Endothelial cell of umbilical vein (primary cell): Measurements from ENCODE around the gene AP2A2. TPM values are rescaled to one million over a fixed set of nuclear protein-coding genes. Genes with fewer than 3 reads are reported as not detected.

Experiments
- BruUV-seq: library from RNA; stranded (reverse); fragments of 400-500 nt; replicated peaks from 2 replicates; lab custom pipeline; 2021; lab: Mats Ljungman, UMichigan
- CTCF ChIA-PET: fragments of 300-600, 350-600 bp; sonication (Branson Sonifier 250); formaldehyde crosslinking; loops from one replicate; lab custom pipeline; 2021; ENCODE audit warnings: antibody characterized with exemption, inconsistent platforms; lab: Charles Lee
- POLR2A ChIA-PET: fragments of 300-600, 350-600 bp; sonication (Branson Sonifier 250); formaldehyde crosslinking; loops from one replicate; lab custom pipeline; 2021; ENCODE audit warnings: antibody characterized with exemption, inconsistent platforms; lab: Charles Lee
- DNase-seq: peaks from one replicate; pipeline ENCODE4 v3.0.0-alpha.2; 2011; ENCODE audit warnings: low read depth, low spot score
- FAIRE-seq: peaks from 2 replicates; lab custom pipeline; 2011; peaks lifted over from hg19 to GRCh38; lab: Jason Lieb, UNC
- H2AFZ ChIP-seq: 2 replicates; pipeline ENCODE4 v1.6.0; 2012; ENCODE audit warnings: low read depth, low read length, control low read depth, inconsistent platforms
- H3K27ac ChIP-seq: 2 replicates; pipeline ENCODE4 v1.5.1; 2011; ENCODE audit warnings: low read depth, mild to moderate bottlenecking, control low read depth, low read length, moderate library complexity; ENCODE audit not compliant: insufficient read depth
- H3K27me3 ChIP-seq, 2 experiments: 2 replicates each; pipeline versions ENCODE4 v1.6.0 to v1.6.1; 2011; ENCODE audit warnings: low read length in 2 of 2, mixed read lengths in 1 of 2; ENCODE audit not compliant: control insufficient read depth in 2 of 2, insufficient read depth in 2 of 2
- H3K36me3 ChIP-seq, 2 experiments: 2 replicates in 1 of 2; 3 replicates in 1 of 2; pipeline ENCODE4 v1.5.1; 2011; ENCODE audit warnings: low read length in 2 of 2, mild to moderate bottlenecking in 1 of 2, moderate library complexity in 1 of 2; ENCODE audit not compliant: control insufficient read depth in 2 of 2, insufficient read depth in 2 of 2; ENCODE audit errors: extremely low read depth in 1 of 2
- H3K4me1 ChIP-seq: 3 replicates; pipeline ENCODE4 v1.5.1; 2011; ENCODE audit warnings: mild to moderate bottlenecking, low read length; ENCODE audit not compliant: control insufficient read depth, insufficient read depth; ENCODE audit errors: extremely low read depth
- H3K4me2 ChIP-seq: 2 replicates; pipeline ENCODE4 v1.6.1; 2011; ENCODE audit warnings: low read length, control low read depth, mixed read lengths; ENCODE audit not compliant: insufficient read depth
- H3K4me3 ChIP-seq, 3 experiments: fragments of 200-600 bp in 1 of 3; sonication (generic), shearing (Covaris generic) in 1 of 3; replicated peaks in 1 of 3; 2 replicates each; pipeline ENCODE4 v1.5.1; 2011 to 2016; ENCODE audit warnings: control low read depth in 3 of 3, low read length in 3 of 3, mild to moderate bottlenecking in 2 of 3, inconsistent platforms in 1 of 3, low read depth in 1 of 3, moderate library complexity in 1 of 3; ENCODE audit not compliant: insufficient read depth in 1 of 3
- H3K79me2 ChIP-seq: 2 replicates; pipeline ENCODE4 v1.6.0; 2012; ENCODE audit warnings: low read length, inconsistent platforms; ENCODE audit not compliant: control insufficient read depth, insufficient read depth
- H3K9ac ChIP-seq: replicated peaks from 2 replicates; pipeline ENCODE3; 2011; ENCODE audit warnings: low read length, control low read depth; ENCODE audit not compliant: insufficient read depth; ENCODE audit errors: extremely low read depth
- H3K9me1 ChIP-seq: replicated peaks from 3 replicates; pipeline ENCODE4 v1.6.0; 2011; ENCODE audit warnings: mild to moderate bottlenecking, low read length; ENCODE audit not compliant: control insufficient read depth, insufficient read depth; ENCODE audit errors: extremely low read depth
- H3K9me3 ChIP-seq: replicated peaks from 2 replicates; pipeline ENCODE4 v1.5.1; 2012; ENCODE audit warnings: low read length, inconsistent platforms; ENCODE audit not compliant: control insufficient read depth, insufficient read depth
- H4K20me1 ChIP-seq: replicated peaks from 2 replicates; pipeline ENCODE3; 2011; ENCODE audit warnings: mild to moderate bottlenecking, low read length; ENCODE audit not compliant: control insufficient read depth, insufficient read depth; ENCODE audit errors: extremely low read depth
- EZH2 ChIP-seq: IDR thresholded peaks from 2 replicates; pipeline ENCODE4 v1.6.1; 2012; ENCODE audit warnings: borderline replicate concordance, low read depth, mild to moderate bottlenecking, moderate library complexity, low read length, inconsistent platforms; ENCODE audit not compliant: severe bottlenecking
- FOS ChIP-seq: IDR thresholded peaks from 2 replicates; pipeline ENCODE4 v1.6.1; 2011; ENCODE audit warnings: mild to moderate bottlenecking, low read length, moderate library complexity, borderline replicate concordance; ENCODE audit not compliant: insufficient read depth
- GATA2 ChIP-seq: IDR thresholded peaks from 2 replicates; pipeline ENCODE4 v1.7.0; 2011; ENCODE audit warnings: low read depth, mild to moderate bottlenecking, moderate library complexity, mixed read lengths, low read length; ENCODE audit not compliant: insufficient read length, insufficient read depth
- JUN ChIP-seq: IDR thresholded peaks from 2 replicates; pipeline ENCODE4 v1.6.1; 2011; ENCODE audit warnings: borderline replicate concordance, low read depth; ENCODE audit not compliant: insufficient read length, insufficient read depth
- MYC ChIP-seq: IDR thresholded peaks from one replicate; pipeline ENCODE4 v1.6.1; 2011; ENCODE audit warnings: mild to moderate bottlenecking, low read depth, low read length
- POLR2A ChIP-seq: IDR thresholded peaks from 2 replicates; pipeline ENCODE4 v1.6.1; 2012; ENCODE audit warnings: low read depth, mild to moderate bottlenecking, control low read depth, low read length
- POLR2AphosphoS5 ChIP-seq: IDR thresholded peaks from 2 replicates; pipeline ENCODE4 v1.6.1; 2012; ENCODE audit warnings: low read depth, mild to moderate bottlenecking, control low read depth, low read length, moderate library complexity; ENCODE audit not compliant: insufficient read depth
- dilution Hi-C: fragments of 300-500 bp; cut with MboI; formaldehyde crosslinking; loops from one replicate; pipeline ENCODE4 v1.15.0; 2019; ENCODE audit warnings: low sequenced_read_pairs; ENCODE audit not compliant: extremely low pct_ligation_motif_present
- intact Hi-C: fragments of 100-400 bp; cut with micrococcal nuclease; formaldehyde crosslinking; loops from one replicate; pipeline ENCODE4 v1.10.0; 2022
- polyA plus RNA-seq, 4 experiments: library from polyadenylated mRNA; depleted of rRNA in 3 of 4; stranded (reverse) in 3 of 4; unstranded in 1 of 4; fragments of >200 nt; gene quantifications; 2 replicates each; pipeline versions ENCODE4 v1.2.1 to v1.2.3, GENCODE V29; 2011 to 2012; ENCODE audit warnings: missing spikeins in 1 of 4
- total RNA-seq: library from RNA; stranded (reverse); gene quantifications from 2 replicates; pipeline ENCODE4 v1.2.3, GENCODE V29; 2021
- TF ChIP-seq, protein P1 (sequence below): IDR thresholded peaks from 2 replicates; pipeline ENCODE4 v1.6.1; 2011; ENCODE audit not compliant: insufficient read depth, insufficient read length
- TF ChIP-seq, protein P2 (sequence below), 2 donors: IDR thresholded peaks; 1 replicate in 1 of 2; 2 replicates in 1 of 2; pipeline ENCODE4 v1.5.1; 2011; ENCODE audit warnings: low read length in 2 of 2, mild to moderate bottlenecking in 2 of 2, moderate library complexity in 2 of 2, control low read depth in 1 of 2, inconsistent platforms in 1 of 2, low read depth in 1 of 2; ENCODE audit not compliant: insufficient read depth in 1 of 2; ENCODE audit errors: extremely low read depth in 1 of 2

Gene AP2A2
- total and polyA plus RNA-seq, 2 donors (not counting 3 experiments of a cell fraction or from before 2014, with no cell fraction given) = 89.5 to 92.6 TPM

DNA sequence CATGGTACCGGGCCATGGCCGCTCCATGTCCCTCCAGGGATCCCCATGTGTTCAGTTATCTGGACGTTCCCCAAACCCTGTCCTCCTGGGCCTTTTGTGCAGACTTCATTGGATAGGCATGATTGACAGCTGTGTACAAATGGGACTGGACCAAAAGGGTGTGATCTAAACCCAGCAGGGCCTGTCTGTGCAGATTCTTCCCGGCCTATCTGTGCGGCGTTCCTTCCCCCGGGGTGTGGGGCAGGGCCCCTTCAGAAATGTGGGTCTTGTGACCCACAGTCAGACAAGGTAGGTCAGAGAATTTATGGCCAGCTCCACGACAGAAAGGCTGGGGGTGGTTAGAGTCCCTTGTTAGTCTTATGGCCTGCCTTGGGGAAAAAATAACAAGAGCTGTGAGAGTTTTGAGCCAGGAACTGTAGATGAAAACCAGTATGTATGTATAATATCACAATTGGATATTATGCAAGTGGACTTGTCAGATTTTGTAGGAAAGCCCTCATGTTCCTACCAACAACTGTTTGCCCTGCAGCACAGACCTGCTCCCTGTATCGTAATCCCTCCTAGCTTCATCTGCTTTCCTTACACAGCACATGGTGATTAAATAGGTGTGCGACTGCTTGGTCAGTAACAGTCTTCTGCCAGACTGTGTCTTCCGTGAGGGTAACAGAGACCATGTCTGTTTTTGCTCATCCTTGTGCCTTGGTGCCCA lies 31.7 kb downstream of the AP2A2 start:
- H3K9me1 ChIP-seq = no peaks in the 10 kb centered on the region
- ChIA-PET CTCF (no interaction called here), POLR2A (interaction anchor here (1.1 kb wide), 1 partner anchor 17 kb away, joined by 5 read pairs; no protein-coding TSS in a partner anchor)
- DNase-seq = no peak
- no peak for FAIRE-seq
- peaks cover 0 to 20% of the 10 kb centered on the region in 2 experiments for H3K36me3 ChIP-seq
- dilution Hi-C loops (no loop called here), intact Hi-C loops (no loop called here)
- H3K27me3 ChIP-seq = no peaks in the 10 kb centered on the region
- no peaks in the 10 kb centered on the region for H3K4me1 ChIP-seq
- no TSS peak for BruUV-seq
- no peak overlapping the region for H2AFZ ChIP-seq
- no peaks in the 10 kb centered on the region for H3K9me3 ChIP-seq
- no peak overlapping the region for H3K4me2 ChIP-seq
- peaks cover 43% of the 10 kb centered on the region for H3K79me2 ChIP-seq
- no peak overlapping the region for H3K27ac ChIP-seq
- H3K4me3 ChIP-seq = no peak overlapping the region
- no peak overlapping the region for H3K9ac ChIP-seq
- H4K20me1 ChIP-seq = no peaks in the 10 kb centered on the region
- TF ChIP-seq GATA2 (no peak), FOS (no peak), POLR2A (no peak), MYC (no peak), POLR2AphosphoS5 (no peak), JUN (no peak), EZH2 (no peak)
- TF ChIP-seq, protein P1, sequence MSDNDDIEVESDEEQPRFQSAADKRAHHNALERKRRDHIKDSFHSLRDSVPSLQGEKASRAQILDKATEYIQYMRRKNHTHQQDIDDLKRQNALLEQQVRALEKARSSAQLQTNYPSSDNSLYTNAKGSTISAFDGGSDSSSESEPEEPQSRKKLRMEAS = no peak
- TF ChIP-seq, protein P2, sequence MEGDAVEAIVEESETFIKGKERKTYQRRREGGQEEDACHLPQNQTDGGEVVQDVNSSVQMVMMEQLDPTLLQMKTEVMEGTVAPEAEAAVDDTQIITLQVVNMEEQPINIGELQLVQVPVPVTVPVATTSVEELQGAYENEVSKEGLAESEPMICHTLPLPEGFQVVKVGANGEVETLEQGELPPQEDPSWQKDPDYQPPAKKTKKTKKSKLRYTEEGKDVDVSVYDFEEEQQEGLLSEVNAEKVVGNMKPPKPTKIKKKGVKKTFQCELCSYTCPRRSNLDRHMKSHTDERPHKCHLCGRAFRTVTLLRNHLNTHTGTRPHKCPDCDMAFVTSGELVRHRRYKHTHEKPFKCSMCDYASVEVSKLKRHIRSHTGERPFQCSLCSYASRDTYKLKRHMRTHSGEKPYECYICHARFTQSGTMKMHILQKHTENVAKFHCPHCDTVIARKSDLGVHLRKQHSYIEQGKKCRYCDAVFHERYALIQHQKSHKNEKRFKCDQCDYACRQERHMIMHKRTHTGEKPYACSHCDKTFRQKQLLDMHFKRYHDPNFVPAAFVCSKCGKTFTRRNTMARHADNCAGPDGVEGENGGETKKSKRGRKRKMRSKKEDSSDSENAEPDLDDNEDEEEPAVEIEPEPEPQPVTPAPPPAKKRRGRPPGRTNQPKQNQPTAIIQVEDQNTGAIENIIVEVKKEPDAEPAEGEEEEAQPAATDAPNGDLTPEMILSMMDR (IDR thresholded peaks at IDR 0.05; ENCODE audit: extremely low read depth in 1 of 2, insufficient read depth in 1 of 2, low read depth in 1 of 2, low read length in 2 of 2) = no peak
